Activated T-helper 2 cell treated with anti-CD3 and anti-CD28 coated beads, Interferon-gamma antibody, Interleukin-2, Interleukin-4, amounts not matched to agents 10 μg/mL and 5 μg/mL and 100 μg/mL, durations not matched to agents 14 hours and 24 hours and 36 hours (primary cell): Measurements from ENCODE around the gene ITSN1. TPM values are rescaled to one million over a fixed set of nuclear protein-coding genes. Genes with fewer than 3 reads are reported as not detected.

Experiments
- DNase-seq: peaks from one replicate; pipeline ENCODE4 v3.0.0; 2021; ENCODE audit warnings: low spot score
- H3K27ac Mint-ChIP-seq: one replicate; pipeline ENCODE4 v1.8.0; 2021; ENCODE audit warnings: mixed read lengths
- H3K27me3 Mint-ChIP-seq: one replicate; pipeline ENCODE4 v1.8.0; 2021; ENCODE audit warnings: low read depth, mixed read lengths
- H3K36me3 Mint-ChIP-seq: one replicate; pipeline ENCODE4 v1.8.0; 2021; ENCODE audit warnings: low read depth, mixed read lengths
- H3K4me1 Mint-ChIP-seq: one replicate; pipeline ENCODE4 v1.8.0; 2021; ENCODE audit warnings: low read depth, mixed read lengths
- H3K4me3 Mint-ChIP-seq: one replicate; pipeline ENCODE4 v1.8.0; 2021; ENCODE audit warnings: low read depth, mild to moderate bottlenecking, moderate library complexity, mixed read lengths
- H3K9me3 Mint-ChIP-seq: one replicate; pipeline ENCODE4 v1.8.0; 2021; ENCODE audit warnings: mixed read lengths
- intact Hi-C: fragments of 100-400 bp; cut with micrococcal nuclease; formaldehyde crosslinking; loops from one replicate; pipeline ENCODE4 v1.15.1; 2023
- total RNA-seq: library from RNA; stranded (reverse); gene quantifications from 2 replicates; pipeline ENCODE4 v1.2.3, GENCODE V29; 2022

The ITSN1 gene
- total RNA-seq, 1 donor from 2014 or later = 5.9 TPM

GRCh38 chr21:33801424-33802405 lies 159.4 kb downstream of the ITSN1 start:
- no peaks in the 10 kb centered on the region for H3K27me3 Mint-ChIP-seq
- intact Hi-C loops = no loop called here
- H3K4me1 Mint-ChIP-seq = no peaks in the 10 kb centered on the region
- H3K9me3 Mint-ChIP-seq = no peaks in the 10 kb centered on the region
- no peak for DNase-seq
- no peaks in the 10 kb centered on the region for H3K36me3 Mint-ChIP-seq
- no peak overlapping the region for H3K4me3 Mint-ChIP-seq
- no peak overlapping the region for H3K27ac Mint-ChIP-seq

DNA sequence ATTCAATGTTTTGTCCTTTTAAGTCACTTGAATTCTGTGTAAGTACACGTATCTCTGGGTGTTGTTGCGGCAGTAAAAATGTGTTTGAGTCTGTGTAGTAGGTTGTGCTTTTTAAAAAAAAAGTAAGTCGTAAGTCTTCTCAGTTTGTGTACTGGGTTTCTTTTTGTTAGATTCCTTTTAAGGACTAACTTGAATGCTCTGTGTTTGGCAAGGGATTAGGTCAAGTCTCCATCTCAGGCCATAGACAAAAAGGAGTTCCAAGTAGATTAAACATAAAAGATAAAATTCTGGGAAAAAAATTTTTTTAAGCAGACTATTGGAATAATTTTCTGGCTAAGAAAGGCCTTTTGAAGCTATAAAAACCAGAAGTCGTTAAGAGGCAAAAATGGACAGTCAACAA lies 160.2 kb downstream of the ITSN1 start:
- no peaks in the 10 kb centered on the region for H3K36me3 Mint-ChIP-seq
- no peaks in the 10 kb centered on the region for H3K9me3 Mint-ChIP-seq
- no peak overlapping the region for H3K4me3 Mint-ChIP-seq
- H3K27ac Mint-ChIP-seq = no peak overlapping the region
- intact Hi-C loops = no loop called here
- no peak for DNase-seq
- H3K27me3 Mint-ChIP-seq = no peaks in the 10 kb centered on the region
- H3K4me1 Mint-ChIP-seq = no peaks in the 10 kb centered on the region

DNA sequence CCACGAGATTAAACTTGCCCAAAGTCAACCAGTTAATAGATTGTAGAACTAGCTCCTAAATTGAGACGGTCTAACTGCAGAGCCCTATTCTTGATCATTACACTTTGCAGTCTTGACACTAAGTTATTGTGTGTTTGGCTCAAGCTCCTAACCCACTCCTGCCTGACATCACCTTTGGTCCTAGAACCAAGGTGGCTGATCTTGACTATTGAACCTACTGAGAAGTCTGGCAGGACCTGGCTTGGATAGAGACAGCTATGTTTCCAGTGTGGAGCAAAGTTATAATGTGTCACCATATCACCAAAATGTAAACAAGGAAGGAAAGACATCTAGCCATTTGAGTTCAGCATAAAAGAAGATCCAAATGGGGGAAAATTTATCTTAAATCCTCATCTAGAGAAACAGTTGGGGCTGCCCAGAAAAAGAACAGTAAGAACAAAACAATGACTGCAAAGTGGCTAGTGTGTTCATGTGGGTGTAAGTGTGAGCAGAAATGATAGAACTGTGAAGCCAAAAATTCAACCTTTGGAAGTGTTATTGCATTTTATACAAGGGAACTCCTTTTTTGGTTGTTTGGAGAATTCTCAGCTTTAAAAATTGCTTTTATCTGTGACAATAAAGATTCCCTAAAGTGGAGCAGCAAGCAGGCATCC lies 166.5 kb downstream of the ITSN1 start:
- Mint-ChIP-seq H3K4me3 (no peak overlapping the region), H3K4me1 (peaks cover 2% of the 10 kb centered on the region), H3K36me3 (no peaks in the 10 kb centered on the region), H3K27ac (no peak overlapping the region), H3K27me3 (no peaks in the 10 kb centered on the region), H3K9me3 (no peaks in the 10 kb centered on the region)
- no peak for DNase-seq
- intact Hi-C loops = no loop called here

GRCh38 chr21:33810766-33811165 lies 168.5 kb downstream of the ITSN1 start:
- no peak overlapping the region for H3K27ac Mint-ChIP-seq
- H3K36me3 Mint-ChIP-seq = no peaks in the 10 kb centered on the region
- peaks cover 5% of the 10 kb centered on the region for H3K4me1 Mint-ChIP-seq
- intact Hi-C loops = no loop called here
- no peak for DNase-seq
- no peaks in the 10 kb centered on the region for H3K27me3 Mint-ChIP-seq
- H3K9me3 Mint-ChIP-seq = no peaks in the 10 kb centered on the region
- H3K4me3 Mint-ChIP-seq = no peak overlapping the region

- no peaks in the 10 kb centered on the region for H3K9me3 Mint-ChIP-seq
- no peak overlapping the region for H3K4me3 Mint-ChIP-seq
- peaks cover 5% of the 10 kb centered on the region for H3K4me1 Mint-ChIP-seq
- no peak overlapping the region for H3K27ac Mint-ChIP-seq
- intact Hi-C loops = no loop called here
- H3K36me3 Mint-ChIP-seq = no peaks in the 10 kb centered on the region
- DNase-seq = no peak
- H3K27me3 Mint-ChIP-seq = no peaks in the 10 kb centered on the region
Measured at GRCh38 chr21:33811167-33812010, 169.1 kb downstream of the ITSN1 start.

DNA sequence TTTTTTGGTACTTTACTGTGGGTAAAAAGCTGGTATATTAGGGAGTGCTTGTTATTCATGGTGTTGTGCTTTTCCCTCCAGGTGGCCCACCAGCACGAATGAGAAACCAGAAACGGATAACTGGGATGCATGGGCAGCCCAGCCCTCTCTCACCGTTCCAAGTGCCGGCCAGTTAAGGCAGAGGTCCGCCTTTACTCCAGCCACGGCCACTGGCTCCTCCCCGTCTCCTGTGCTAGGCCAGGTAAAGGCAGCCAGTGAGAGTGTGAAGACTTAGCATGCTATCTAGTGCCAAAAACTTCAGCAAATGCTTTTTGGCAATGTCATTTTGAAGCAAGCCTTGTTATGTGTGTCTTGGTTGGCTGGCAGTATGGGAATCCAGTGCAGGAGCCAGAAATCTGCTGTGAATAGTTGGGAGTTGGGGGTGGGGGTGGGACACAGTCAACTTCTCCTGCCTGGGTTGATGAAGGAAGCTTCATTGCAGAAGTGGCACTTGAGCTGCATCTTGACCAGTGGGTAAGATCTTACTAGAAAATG lies 171.6 kb downstream of the ITSN1 start:
- H3K27ac Mint-ChIP-seq = no peak overlapping the region
- H3K4me1 Mint-ChIP-seq = peaks cover 3% of the 10 kb centered on the region
- H3K4me3 Mint-ChIP-seq = no peak overlapping the region
- H3K36me3 Mint-ChIP-seq = no peaks in the 10 kb centered on the region
- H3K27me3 Mint-ChIP-seq = no peaks in the 10 kb centered on the region
- intact Hi-C loops = no loop called here
- no peaks in the 10 kb centered on the region for H3K9me3 Mint-ChIP-seq
- no peak for DNase-seq

DNA sequence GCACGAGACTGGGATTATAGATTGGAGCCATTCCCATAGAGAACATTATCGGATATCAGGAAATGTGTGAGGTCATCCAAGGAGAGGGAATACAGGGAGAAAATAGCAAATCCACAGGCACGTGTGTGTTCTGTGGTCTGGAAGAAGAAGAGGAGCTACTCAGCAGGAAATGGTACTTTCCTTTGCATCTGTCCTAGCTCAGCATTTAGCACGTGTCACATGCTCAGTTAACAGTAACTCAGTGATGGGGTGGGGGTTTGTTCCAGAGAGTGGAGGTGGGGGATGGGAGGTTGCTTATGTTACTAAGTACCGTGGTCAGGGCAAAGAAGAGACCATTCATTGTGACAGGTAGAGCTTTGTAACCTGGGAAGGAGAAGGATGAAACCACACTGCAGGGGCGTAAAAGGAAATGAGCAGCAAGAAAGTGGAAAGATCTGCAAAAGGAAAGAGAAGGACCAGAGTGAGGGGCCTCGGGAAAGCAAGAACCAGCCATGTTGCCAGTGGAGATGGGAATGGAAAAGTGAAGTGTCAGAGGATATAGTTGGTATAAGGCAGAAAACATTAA lies 172.9 kb downstream of the ITSN1 start:
- no peaks in the 10 kb centered on the region for H3K9me3 Mint-ChIP-seq
- peaks cover 3% of the 10 kb centered on the region for H3K4me1 Mint-ChIP-seq
- H3K27me3 Mint-ChIP-seq = no peaks in the 10 kb centered on the region
- H3K36me3 Mint-ChIP-seq = no peaks in the 10 kb centered on the region
- no peak overlapping the region for H3K4me3 Mint-ChIP-seq
- DNase-seq = no peak
- intact Hi-C loops = no loop called here
- H3K27ac Mint-ChIP-seq = no peak overlapping the region

DNA sequence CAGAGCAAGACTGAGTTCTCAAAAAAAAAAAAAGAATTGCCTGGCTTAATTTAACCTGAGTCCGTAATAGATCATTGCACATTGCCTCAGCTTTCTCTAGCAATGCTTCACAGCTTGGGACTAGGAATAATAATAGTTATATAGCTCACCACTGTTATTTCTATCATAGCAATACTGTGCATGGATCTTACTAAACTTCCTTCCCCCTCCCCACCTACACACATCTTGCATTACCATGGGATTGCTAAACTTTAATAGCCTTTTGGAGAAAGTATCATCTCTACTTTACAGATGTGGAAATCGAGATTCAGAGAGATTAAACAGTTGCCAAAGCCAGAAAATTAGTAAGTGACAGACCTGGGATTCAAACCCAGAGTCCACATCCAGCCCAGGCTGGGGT lies 173.9 kb downstream of the ITSN1 start:
- DNase-seq = no peak
- peaks cover 3% of the 10 kb centered on the region for H3K4me1 Mint-ChIP-seq
- H3K27me3 Mint-ChIP-seq = no peaks in the 10 kb centered on the region
- no peaks in the 10 kb centered on the region for H3K36me3 Mint-ChIP-seq
- no peak overlapping the region for H3K27ac Mint-ChIP-seq
- intact Hi-C loops = no loop called here
- H3K9me3 Mint-ChIP-seq = no peaks in the 10 kb centered on the region
- H3K4me3 Mint-ChIP-seq = no peak overlapping the region

- H3K36me3 Mint-ChIP-seq = no peaks in the 10 kb centered on the region
- no peak overlapping the region for H3K27ac Mint-ChIP-seq
- intact Hi-C loops = no loop called here
- H3K4me3 Mint-ChIP-seq = no peak overlapping the region
- H3K9me3 Mint-ChIP-seq = no peaks in the 10 kb centered on the region
- H3K27me3 Mint-ChIP-seq = no peaks in the 10 kb centered on the region
- peaks cover 3% of the 10 kb centered on the region for H3K4me1 Mint-ChIP-seq
- DNase-seq = no peak
Measured at GRCh38 chr21:33817138-33817537, 174.8 kb downstream of the ITSN1 start.

- Mint-ChIP-seq H3K4me3 (no peak overlapping the region), H3K36me3 (no peaks in the 10 kb centered on the region), H3K4me1 (peaks cover 3% of the 10 kb centered on the region), H3K27ac (no peak overlapping the region), H3K27me3 (no peaks in the 10 kb centered on the region), H3K9me3 (no peaks in the 10 kb centered on the region)
- DNase-seq = no peak
- intact Hi-C loops = no loop called here
Measured at GRCh38 chr21:33817663-33818451, 175.6 kb downstream of the ITSN1 start.

DNA sequence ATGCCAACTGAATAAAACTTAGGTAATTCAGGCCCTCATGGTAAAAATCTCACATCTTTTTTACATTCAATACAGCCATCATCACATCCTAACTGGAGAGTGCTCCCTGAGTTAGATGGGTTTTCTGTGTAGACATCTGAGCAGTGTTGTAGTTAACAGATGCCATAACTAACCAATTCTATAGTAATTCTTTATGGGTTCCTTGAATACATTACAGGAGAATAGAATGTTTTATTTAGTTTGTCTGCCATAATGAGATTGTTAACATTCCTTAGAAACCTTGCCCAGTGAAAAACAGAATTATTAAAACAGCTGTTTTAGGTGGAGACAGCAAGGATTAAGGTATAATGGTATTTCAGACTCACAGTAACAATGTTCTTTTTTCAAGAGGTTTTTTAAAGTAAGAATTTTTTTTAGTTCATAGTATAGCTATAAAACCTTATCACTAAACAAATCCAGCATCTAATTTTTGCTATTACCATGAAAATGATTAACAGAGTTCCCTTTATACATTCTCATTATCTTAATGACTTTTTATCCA lies 178.0 kb downstream of the ITSN1 start:
- no peaks in the 10 kb centered on the region for H3K4me1 Mint-ChIP-seq
- DNase-seq = no peak
- H3K4me3 Mint-ChIP-seq = no peak overlapping the region
- H3K27ac Mint-ChIP-seq = no peak overlapping the region
- intact Hi-C loops = no loop called here
- H3K27me3 Mint-ChIP-seq = no peaks in the 10 kb centered on the region
- no peaks in the 10 kb centered on the region for H3K9me3 Mint-ChIP-seq
- H3K36me3 Mint-ChIP-seq = no peaks in the 10 kb centered on the region
